Activated CD4-positive, alpha-beta T cell treated with anti-CD3 and anti-CD28 coated beads, Interleukin-2, amount 10 ng/mL, durations not matched to agents 7 days and 5 days (primary cell): ENCODE data around the gene TPM2. TPM values are rescaled to one million over a fixed set of nuclear protein-coding genes. Genes with fewer than 3 reads are reported as not detected.
A peak's percentile ranks its signal among the peaks of the same experiment; 100 is the strongest.

ENCODE experiments used
- CTCF ChIA-PET: fragments of 350-600 bp; sonication (Branson Sonifier 250); formaldehyde crosslinking; loops from one replicate; lab custom pipeline; 2021; ENCODE audit warnings: antibody characterized with exemption; lab: Charles Lee
- POLR2A ChIA-PET: fragments of 350-600 bp; sonication (Branson Sonifier 250); formaldehyde crosslinking; loops from one replicate; lab custom pipeline; 2021; ENCODE audit warnings: antibody characterized with exemption; lab: Charles Lee
- DNase-seq: peaks from one replicate; pipeline ENCODE4 v3.0.0-alpha.2; 2020
- H3K27ac Mint-ChIP-seq: one replicate; pipeline ENCODE4 v1.8.0; 2021; ENCODE audit warnings: mild to moderate bottlenecking, moderate library complexity, mixed read lengths
- H3K27me3 Mint-ChIP-seq: one replicate; pipeline ENCODE4 v1.8.0; 2021; ENCODE audit warnings: mixed read lengths
- H3K36me3 Mint-ChIP-seq: one replicate; pipeline ENCODE4 v1.8.0; 2021; ENCODE audit warnings: low read depth, mixed read lengths
- H3K4me1 Mint-ChIP-seq: one replicate; pipeline ENCODE4 v1.8.0; 2021; ENCODE audit warnings: mixed read lengths
- H3K4me3 Mint-ChIP-seq: one replicate; pipeline ENCODE4 v1.8.0; 2021; ENCODE audit warnings: mild to moderate bottlenecking, moderate library complexity, mixed read lengths
- H3K9me3 Mint-ChIP-seq: one replicate; pipeline ENCODE4 v1.8.0; 2021; ENCODE audit warnings: mixed read lengths
- total RNA-seq, 2 experiments: library from RNA; stranded (reverse); gene quantifications; one replicate each; pipeline ENCODE4 v1.2.3, GENCODE V29; 2021

Gene TPM2
- 10 to 100 TPM; 13.1 to 13.4 TPM for total RNA-seq

DNA sequence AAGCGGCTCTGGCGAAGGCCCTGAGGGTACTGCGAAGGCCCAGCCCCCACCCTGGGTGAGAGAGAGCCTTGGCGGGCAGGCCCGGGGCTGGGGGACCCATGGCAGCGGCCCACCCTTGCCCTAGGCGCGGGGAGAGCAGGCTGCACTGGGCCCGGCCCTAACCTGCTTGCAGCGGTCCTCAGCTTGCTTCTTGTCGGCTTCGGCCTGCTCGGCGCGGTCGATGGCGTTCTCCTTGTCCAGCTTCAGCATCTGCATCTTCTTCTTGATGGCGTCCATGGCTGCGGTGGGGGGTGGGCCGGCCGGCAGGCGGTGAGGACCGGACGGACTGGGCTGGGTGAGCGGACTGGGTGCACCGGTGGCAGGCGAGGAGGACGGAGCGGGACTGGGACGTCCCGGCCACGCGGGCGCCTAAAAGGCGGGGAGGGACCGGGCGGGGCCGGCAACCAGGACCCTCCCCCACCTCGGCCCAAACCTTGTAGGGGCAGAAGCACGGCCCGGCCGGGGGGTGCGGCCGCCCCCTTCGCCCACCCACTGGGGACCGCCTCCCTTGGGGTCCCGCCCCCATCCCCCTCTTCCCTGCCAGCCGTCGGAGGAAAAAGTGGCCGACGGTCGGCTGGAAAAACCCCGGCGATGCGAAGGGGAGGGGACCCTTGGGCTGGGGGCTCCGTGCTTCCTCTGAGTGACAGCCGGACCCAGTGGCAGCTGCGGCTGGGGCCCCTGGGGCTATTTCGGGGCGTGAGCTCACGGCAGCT lies at the start of gene TPM2:
TSS of gene TPM2 (minus strand) at position 384 of the 752 bp plus-strand sequence. CDS start at position 276, 108 bp downstream.
- DNase-seq: no peak
- H3K27me3 Mint-ChIP-seq: no peaks in the 10 kb centered on the region
- CTCF ChIA-PET: interaction anchor here (1.1 to 2.6 kb wide), 4 partner anchors 16 to 42 kb away, joined by 3 to 10 read pairs (median 4); no protein-coding TSS in a partner anchor
- POLR2A ChIA-PET: no interaction called here
- H3K36me3 Mint-ChIP-seq: no peaks in the 10 kb centered on the region
- H3K4me1 Mint-ChIP-seq: peaks cover 22% of the 10 kb centered on the region
- peak within 1 kb of the TSS; percentile 79 for H3K4me3 Mint-ChIP-seq
- peak within 1 kb of the TSS; percentile 64 for H3K27ac Mint-ChIP-seq
- H3K9me3 Mint-ChIP-seq: no peaks in the 10 kb centered on the region

- no peak overlapping the region for H3K4me3 Mint-ChIP-seq
- DNase-seq: no peak
- H3K9me3 Mint-ChIP-seq: no peaks in the 10 kb centered on the region
- POLR2A ChIA-PET: no interaction called here
- H3K36me3 Mint-ChIP-seq: peaks cover 44% of the 10 kb centered on the region
- CTCF ChIA-PET: interaction anchor here (0.6 to 11.3 kb wide), 4 partner anchors 7 to 44 kb away, joined by 3 to 112 read pairs (median 6); partner anchors contain the start of genes CREB3, GBA2, RGP1 and TLN1
- H3K27me3 Mint-ChIP-seq: no peaks in the 10 kb centered on the region
- H3K4me1 Mint-ChIP-seq: peaks cover 31% of the 10 kb centered on the region
- no peak overlapping the region for H3K27ac Mint-ChIP-seq
These were observed 49.2 kb upstream of the TPM2 start for GRCh38 chr9:35738924-35739323.

DNA sequence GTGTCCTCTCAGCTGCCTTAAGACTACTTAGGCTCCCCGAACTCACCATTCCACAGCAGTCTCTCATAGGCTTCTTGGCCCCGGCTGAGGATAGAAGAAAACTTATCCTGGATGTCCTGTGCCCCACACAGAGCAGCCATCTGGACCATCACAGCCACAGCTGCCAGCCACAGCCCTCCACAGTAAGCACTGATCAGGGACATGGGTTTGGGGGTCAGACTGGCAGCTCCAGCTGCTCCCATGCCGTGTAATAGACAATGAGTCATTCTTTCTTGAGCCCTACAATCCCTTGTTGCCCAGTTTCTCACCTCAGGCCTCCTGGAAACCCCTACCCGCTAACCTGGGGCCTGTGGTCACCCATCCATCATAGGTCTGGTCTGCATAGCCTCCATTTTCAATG lies 48.5 kb upstream of the TPM2 start:
- POLR2A ChIA-PET: no interaction called here

GRCh38 chr9:35737143-35737542 lies 47.4 kb upstream of the TPM2 start:
- H3K4me3 Mint-ChIP-seq: no peak overlapping the region
- CTCF ChIA-PET: interaction anchor here (1.1 to 2.4 kb wide), 4 partner anchors 9 to 20 kb away, joined by 3 to 8 read pairs (median 6); partner anchors contain the start of genes GBA2 and RGP1
- POLR2A ChIA-PET: no interaction called here
- peaks cover 28% of the 10 kb centered on the region for H3K4me1 Mint-ChIP-seq
- H3K36me3 Mint-ChIP-seq: peaks cover 36% of the 10 kb centered on the region
- H3K27ac Mint-ChIP-seq: no peak overlapping the region
- no peaks in the 10 kb centered on the region for H3K27me3 Mint-ChIP-seq
- no peaks in the 10 kb centered on the region for H3K9me3 Mint-ChIP-seq
- no peak for DNase-seq

More for the DNA sequence above, 48.5 kb upstream of the TPM2 start:
- Mint-ChIP-seq H3K27ac (no peak overlapping the region), H3K9me3 (no peaks in the 10 kb centered on the region), H3K27me3 (no peaks in the 10 kb centered on the region), H3K4me3 (no peak overlapping the region), H3K36me3 (peaks cover 37% of the 10 kb centered on the region), H3K4me1 (peaks cover 32% of the 10 kb centered on the region)
- CTCF ChIA-PET: interaction anchor here (1.0 to 2.4 kb wide), 4 partner anchors 8 to 44 kb away, joined by 3 to 8 read pairs (median 4); partner anchors contain the start of genes GBA2 and RGP1
- DNase-seq: no peak

- CTCF ChIA-PET: interaction anchor here (0.5 to 9.8 kb wide), 12 partner anchors 8 to 90 kb away, joined by 3 to 112 read pairs (median 4); partner anchors contain the start of genes GBA2 and RGP1
- Mint-ChIP-seq H3K4me3 (no peak overlapping the region), H3K9me3 (no peaks in the 10 kb centered on the region), H3K27me3 (no peaks in the 10 kb centered on the region), H3K36me3 (peaks cover 41% of the 10 kb centered on the region), H3K4me1 (peaks cover 20% of the 10 kb centered on the region), H3K27ac (peak overlapping the region; percentile 36)
- POLR2A ChIA-PET: no interaction called here
- DNase-seq: peak; percentile 82
These were observed 46.5 kb upstream of the TPM2 start for GRCh38 chr9:35736201-35736633.

DNA sequence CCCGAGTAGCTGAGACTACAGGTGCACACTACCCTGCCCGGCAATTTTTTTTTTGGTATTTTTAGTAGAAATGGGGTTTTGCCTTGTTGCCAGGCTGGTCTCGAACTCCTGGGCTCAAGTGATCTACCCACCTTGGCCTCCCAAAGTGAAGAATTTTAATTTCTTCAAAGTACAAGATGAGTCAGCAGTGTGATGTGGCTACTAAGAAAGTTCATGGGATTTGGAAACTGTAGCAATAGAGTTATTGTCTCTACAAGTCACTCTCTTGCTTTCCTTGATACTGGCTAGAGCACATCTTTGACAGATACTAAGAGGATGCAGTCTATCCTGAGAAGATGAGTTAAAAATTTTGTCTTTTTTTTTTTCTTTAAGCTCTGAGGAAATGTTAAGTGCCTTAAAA lies 44.4 kb upstream of the TPM2 start:
- no peak overlapping the region for H3K27ac Mint-ChIP-seq
- no peak overlapping the region for H3K4me3 Mint-ChIP-seq
- ChIA-PET CTCF (interaction anchor here (1.0 to 9.8 kb wide), 5 partner anchors 11 to 293 kb away, joined by 3 to 112 read pairs (median 3); partner anchors contain the start of genes GBA2, RGP1 and SPAG8), POLR2A (no interaction called here)
- no peak for DNase-seq
- no peaks in the 10 kb centered on the region for H3K9me3 Mint-ChIP-seq
- no peaks in the 10 kb centered on the region for H3K27me3 Mint-ChIP-seq
- peaks cover 20% of the 10 kb centered on the region for H3K4me1 Mint-ChIP-seq
- peaks cover 41% of the 10 kb centered on the region for H3K36me3 Mint-ChIP-seq

DNA sequence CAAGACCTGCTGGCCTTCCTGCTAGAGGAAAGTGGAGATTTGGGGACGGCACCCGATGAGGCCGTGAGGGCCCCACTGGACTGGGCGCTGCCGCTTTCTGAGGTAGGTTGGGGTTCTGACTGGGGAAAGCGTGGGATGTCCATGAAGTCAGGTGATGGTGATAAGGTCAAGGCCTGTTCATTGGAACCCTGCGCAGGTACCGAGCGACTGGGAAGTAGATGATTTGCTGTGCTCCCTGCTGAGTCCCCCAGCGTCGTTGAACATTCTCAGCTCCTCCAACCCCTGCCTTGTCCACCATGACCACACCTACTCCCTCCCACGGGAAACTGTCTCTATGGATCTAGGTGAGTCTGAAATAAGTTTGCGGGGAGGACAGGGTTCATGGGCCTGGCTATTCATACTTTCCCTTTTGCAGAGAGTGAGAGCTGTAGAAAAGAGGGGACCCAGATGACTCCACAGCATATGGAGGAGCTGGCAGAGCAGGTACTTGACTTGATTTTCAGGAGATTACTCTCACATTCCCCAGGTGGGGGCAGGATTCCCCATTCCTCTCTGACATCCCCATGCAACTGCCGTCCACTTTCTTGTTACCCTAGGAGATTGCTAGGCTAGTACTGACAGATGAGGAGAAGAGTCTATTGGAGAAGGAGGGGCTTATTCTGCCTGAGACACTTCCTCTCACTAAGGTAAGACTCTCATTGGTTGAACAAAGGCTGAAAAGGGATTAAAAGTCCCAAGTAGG lies 43.2 kb upstream of the TPM2 start:
- Mint-ChIP-seq H3K36me3 (peaks cover 34% of the 10 kb centered on the region), H3K9me3 (no peaks in the 10 kb centered on the region), H3K4me1 (peaks cover 20% of the 10 kb centered on the region), H3K27me3 (no peaks in the 10 kb centered on the region), H3K4me3 (no peak overlapping the region), H3K27ac (peak overlapping the region; percentile 80)
- no peak for DNase-seq
- ChIA-PET CTCF (interaction anchor here (0.6 to 9.8 kb wide), 17 partner anchors 10 to 820 kb away, joined by 3 to 112 read pairs (median 6); partner anchors contain the start of genes ARHGEF39, CCDC107, GBA2 and RGP1), POLR2A (interaction anchor here (0.5 to 1.0 kb wide), 4 partner anchors 16 to 616 kb away, joined by 3 to 7 read pairs (median 4); partner anchors contain the start of genes GBA2, RGP1 and SPAG8)

- no peak within 1 kb of the TSS for H3K4me3 Mint-ChIP-seq
- ChIA-PET CTCF (interaction anchor here (0.6 to 9.8 kb wide), 21 partner anchors 10 to 820 kb away, joined by 3 to 112 read pairs (median 4); partner anchors contain the start of genes ARHGEF39, CCDC107, GBA2 and RGP1), POLR2A (interaction anchor here (0.5 to 1.5 kb wide), 5 partner anchors 16 to 616 kb away, joined by 3 to 7 read pairs (median 4); partner anchors contain the start of genes GBA2, RGP1 and SPAG8)
- peaks cover 28% of the 10 kb centered on the region for H3K36me3 Mint-ChIP-seq
- peak within 1 kb of the TSS; percentile 85 for H3K27ac Mint-ChIP-seq
- H3K9me3 Mint-ChIP-seq: no peaks in the 10 kb centered on the region
- no peaks in the 10 kb centered on the region for H3K27me3 Mint-ChIP-seq
- peak; percentile 98 for DNase-seq
- peaks cover 20% of the 10 kb centered on the region for H3K4me1 Mint-ChIP-seq
These were observed 42.6 kb upstream of the TPM2 start, which contains the start of the genes CREB3 and TLN1 for GRCh38 chr9:35732185-35732799. TSS of gene CREB3 (plus strand) at chr9:35732666. CDS start at chr9:35732773, 107 bp downstream. TSS of gene TLN1 (minus strand) at chr9:35732195. CDS start at chr9:35725694, 6,501 bp downstream.

DNA sequence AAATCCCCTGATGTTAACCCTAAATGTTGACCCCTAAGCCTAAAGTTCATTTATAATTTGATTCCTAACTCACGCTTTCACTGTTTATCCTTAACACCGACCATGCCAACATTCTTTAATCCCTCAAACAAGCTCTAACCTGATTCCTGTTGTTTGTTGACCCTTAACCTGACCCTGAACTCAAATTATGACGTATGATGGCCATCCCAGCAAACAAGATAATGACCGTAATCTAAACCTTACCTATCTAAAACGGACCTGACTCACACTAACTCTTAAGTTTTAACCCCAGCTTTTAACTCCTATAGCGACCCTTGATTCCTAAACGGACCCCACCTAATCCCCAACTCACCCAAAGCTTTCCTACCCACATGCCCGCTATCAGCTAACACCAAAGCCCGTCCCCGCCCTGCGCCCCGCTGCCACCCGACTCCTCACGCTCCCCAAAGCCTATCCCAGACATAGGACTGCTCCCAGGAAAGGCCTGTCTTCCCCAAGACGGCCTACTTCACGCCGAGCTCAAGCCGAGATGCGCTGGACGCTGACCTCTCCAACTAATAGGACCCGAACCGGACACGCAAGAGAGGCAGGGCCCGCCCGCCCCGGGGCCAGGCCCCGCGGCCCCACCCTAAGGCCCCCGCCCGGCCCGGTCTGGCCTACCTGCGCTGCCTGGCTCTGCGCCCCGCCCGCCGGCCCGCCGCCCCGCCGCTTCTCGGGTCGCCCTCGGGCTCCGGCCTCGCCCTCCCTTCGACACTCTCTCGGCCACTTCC lies 41.9 kb upstream of the TPM2 start:
- Mint-ChIP-seq H3K4me1 (peaks cover 20% of the 10 kb centered on the region), H3K27me3 (no peaks in the 10 kb centered on the region), H3K9me3 (no peaks in the 10 kb centered on the region), H3K4me3 (no peak overlapping the region), H3K27ac (peak overlapping the region; percentile 85), H3K36me3 (peaks cover 29% of the 10 kb centered on the region)
- DNase-seq: no peak
- ChIA-PET POLR2A (interaction anchor here (1.0 to 1.5 kb wide), 2 partner anchors 80 to 83 kb away, joined by 4 to 7 read pairs; partner anchors contain the start of gene SPAG8), CTCF (interaction anchor here (0.6 to 9.8 kb wide), 25 partner anchors 9 to 225 kb away, joined by 3 to 112 read pairs (median 4); partner anchors contain the start of genes ARHGEF39, CCDC107, GBA2 and RGP1)

DNA sequence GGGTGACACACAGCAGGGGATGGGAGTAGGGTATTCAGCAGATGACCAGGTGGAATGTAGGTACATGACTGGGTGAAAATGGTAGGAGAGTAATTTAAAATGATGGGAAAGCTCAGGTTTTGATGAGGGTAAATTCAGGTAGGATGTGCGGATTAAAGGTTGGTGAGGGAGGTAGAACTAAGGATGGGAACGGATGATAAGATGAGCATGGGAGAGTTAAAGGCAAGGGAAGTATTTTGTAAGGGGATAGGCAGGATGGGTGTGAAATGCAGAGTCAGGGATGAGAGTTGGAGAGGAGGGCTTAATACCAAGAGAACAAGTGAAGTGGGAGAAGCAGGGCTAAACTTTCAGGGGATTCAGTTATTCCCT lies 40.7 kb upstream of the TPM2 start:
- peak overlapping the region; percentile 15 for H3K27ac Mint-ChIP-seq
- H3K9me3 Mint-ChIP-seq: no peaks in the 10 kb centered on the region
- no peak for DNase-seq
- H3K36me3 Mint-ChIP-seq: peaks cover 30% of the 10 kb centered on the region
- no peaks in the 10 kb centered on the region for H3K27me3 Mint-ChIP-seq
- H3K4me3 Mint-ChIP-seq: no peak overlapping the region
- peaks cover 13% of the 10 kb centered on the region for H3K4me1 Mint-ChIP-seq
- ChIA-PET CTCF (interaction anchor here (0.6 to 9.8 kb wide), 15 partner anchors 8 to 156 kb away, joined by 3 to 112 read pairs (median 3); partner anchors contain the start of genes CCDC107, GBA2, MSMP and RGP1), POLR2A (no interaction called here)
